K562 (cell line): Measurements from ENCODE around the gene SCAMP5.

Source experiments
- CTCF ChIP-seq, 3 experiments: IDR thresholded peaks in 2 of 3; conservative IDR thresholded peaks in 1 of 3; 2 replicates each; pipeline ENCODE4 v1.5.1; 2011 to 2012; ENCODE audit warnings: low read length in 3 of 3, mild to moderate bottlenecking in 3 of 3, control low read depth in 2 of 3, improper control_type of control experiment in 1 of 3, inconsistent platforms in 1 of 3, low read depth in 1 of 3, mixed read lengths in 1 of 3, moderate library complexity in 1 of 3; ENCODE audit not compliant: insufficient read depth in 2 of 3
- FOXK1 ChIP-seq: sonication (generic); formaldehyde crosslinking; IDR thresholded peaks from 2 replicates; pipeline ENCODE4 v1.8.0; 2022; ENCODE audit warnings: missing genetic modification reagents, mild to moderate bottlenecking, borderline replicate concordance
- HNRNPK ChIP-seq: fragments of 200-400 bp; formaldehyde crosslinking; IDR thresholded peaks from one replicate; pipeline ENCODE4 v1.6.1; 2018; ENCODE audit warnings: mild to moderate bottlenecking, low read depth, low read length; ENCODE audit not compliant: poor library complexity, severe bottlenecking
- NR2C2 ChIP-seq, 2 experiments: fragments of 200-800 bp in 1 of 2; sonication (Bioruptor generic) in 1 of 2; sonication (generic) in 1 of 2; formaldehyde crosslinking in 1 of 2; IDR thresholded peaks; 2 replicates each; pipeline versions ENCODE4 v1.6.1 to v1.8.0; 2016 to 2022; ENCODE audit warnings: mild to moderate bottlenecking in 1 of 2, missing compliant biosample characterization in 1 of 2, missing genetic modification characterization in 1 of 2, missing genetic modification reagents in 1 of 2
- POLR2AphosphoS5 ChIP-seq: IDR thresholded peaks from 2 replicates; pipeline ENCODE4 v1.6.1; 2011; ENCODE audit warnings: mild to moderate bottlenecking, low read depth, low read length, moderate library complexity; ENCODE audit not compliant: control insufficient read depth, insufficient read depth
- RAD51 ChIP-seq: fragments of 450-650 bp; IDR thresholded peaks from 2 replicates; pipeline ENCODE4 v1.7.1; 2016; ENCODE audit warnings: low read depth, mild to moderate bottlenecking, borderline replicate concordance
- SMARCC2 ChIP-seq: fragments of 450-650 bp; IDR thresholded peaks from 2 replicates; pipeline ENCODE4 v1.6.1; 2017; ENCODE audit warnings: antibody characterized with exemption, moderate library complexity, mild to moderate bottlenecking, low read depth
- SMC3 ChIP-seq: conservative IDR thresholded peaks from 2 replicates; pipeline ENCODE4 v1.6.1; 2011; ENCODE audit warnings: low read depth, low read length, improper control_type of control experiment; ENCODE audit not compliant: insufficient read depth
- ZBTB26 ChIP-seq: fragments of 450-650 bp; formaldehyde crosslinking; IDR thresholded peaks from 2 replicates; pipeline ENCODE4 v1.4.0; 2022; ENCODE audit warnings: missing genetic modification characterization
- ZNF217 ChIP-seq: sonication (generic); formaldehyde crosslinking; IDR thresholded peaks from 2 replicates; pipeline ENCODE4 v1.8.0; 2022; ENCODE audit warnings: mild to moderate bottlenecking, missing genetic modification reagents
- TF ChIP-seq, protein P1 (sequence below), 3 experiments: fragments of 200-800 bp in 1 of 3; sonication (Bioruptor generic) in 1 of 3; sonication (generic) in 1 of 3; formaldehyde crosslinking in 1 of 3; IDR thresholded peaks; 2 replicates each; pipeline versions ENCODE4 v1.6.1 to v1.8.0; 2016 to 2022; ENCODE audit warnings: mild to moderate bottlenecking in 2 of 3, missing compliant biosample characterization in 2 of 3, missing genetic modification characterization in 2 of 3, missing genetic modification reagents in 1 of 3
- TF ChIP-seq, protein P2 (sequence below): sonication (generic); formaldehyde crosslinking; IDR thresholded peaks from 2 replicates; pipeline ENCODE4 v1.8.1; 2023; ENCODE audit warnings: mild to moderate bottlenecking, missing genetic modification reagents

GRCh38 chr15:75048394-75048793, 53.0 kb downstream of the SCAMP5 start:
- no peak for TF ChIP-seq HNRNPK
- TF ChIP-seq FOXK1 (CRISPR knock-in tag), result no peak
- TF ChIP-seq POLR2AphosphoS5, result no peak
- no peak for TF ChIP-seq ZNF217 (CRISPR knock-in tag)
- TF ChIP-seq ZBTB26 (CRISPR knock-in tag), result no peak
- no peak for TF ChIP-seq RAD51
- no peak for TF ChIP-seq NR2C2 (CRISPR knock-in tag; IDR thresholded peaks at IDR 0.05)
- no peak for TF ChIP-seq NR2C2 (tag; IDR thresholded peaks at IDR 0.05)
- no peak for TF ChIP-seq SMC3
- no peak for TF ChIP-seq CTCF (IDR thresholded peaks at IDR 0.05 in 2 of 3, conservative IDR thresholded peaks at IDR 0.05 in 1 of 3; ENCODE audit: insufficient read depth in 2 of 3, low read depth in 1 of 3, low read length in 3 of 3)
- TF ChIP-seq, protein P1, sequence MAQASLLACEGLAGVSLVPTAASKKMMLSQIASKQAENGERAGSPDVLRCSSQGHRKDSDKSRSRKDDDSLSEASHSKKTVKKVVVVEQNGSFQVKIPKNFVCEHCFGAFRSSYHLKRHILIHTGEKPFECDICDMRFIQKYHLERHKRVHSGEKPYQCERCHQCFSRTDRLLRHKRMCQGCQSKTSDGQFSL (CRISPR knock-in tag; IDR thresholded peaks at IDR 0.05), result no peak
- TF ChIP-seq, protein P1 (tag; IDR thresholded peaks at IDR 0.05), result no peak
- no peak for TF ChIP-seq SMARCC2
- TF ChIP-seq, protein P2, sequence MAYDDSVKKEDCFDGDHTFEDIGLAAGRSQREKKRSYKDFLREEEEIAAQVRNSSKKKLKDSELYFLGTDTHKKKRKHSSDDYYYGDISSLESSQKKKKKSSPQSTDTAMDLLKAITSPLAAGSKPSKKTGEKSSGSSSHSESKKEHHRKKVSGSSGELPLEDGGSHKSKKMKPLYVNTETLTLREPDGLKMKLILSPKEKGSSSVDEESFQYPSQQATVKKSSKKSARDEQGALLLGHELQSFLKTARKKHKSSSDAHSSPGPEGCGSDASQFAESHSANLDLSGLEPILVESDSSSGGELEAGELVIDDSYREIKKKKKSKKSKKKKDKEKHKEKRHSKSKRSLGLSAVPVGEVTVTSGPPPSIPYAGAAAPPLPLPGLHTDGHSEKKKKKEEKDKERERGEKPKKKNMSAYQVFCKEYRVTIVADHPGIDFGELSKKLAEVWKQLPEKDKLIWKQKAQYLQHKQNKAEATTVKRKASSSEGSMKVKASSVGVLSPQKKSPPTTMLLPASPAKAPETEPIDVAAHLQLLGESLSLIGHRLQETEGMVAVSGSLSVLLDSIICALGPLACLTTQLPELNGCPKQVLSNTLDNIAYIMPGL (CRISPR knock-in tag), result no peak
